IMR-90 (cell line): Measurements from ENCODE around the gene TIE1. TPM values are rescaled to one million over a fixed set of nuclear protein-coding genes. Genes with fewer than 3 reads are reported as not detected.

Source experiments
- ATAC-seq: fragments of 200-7000 bp; cut with Tn5 transposase; 2 replicates; pipeline ENCODE4 v1.9.1; 2020; ENCODE audit warnings: low read depth, mild to moderate bottlenecking, moderate library complexity
- BruUV-seq: library from RNA; stranded (reverse); fragments of 400-500 nt; replicated peaks from 2 replicates; lab custom pipeline; 2021; lab: Mats Ljungman, UMichigan
- CTCF ChIA-PET: fragments of 300-600 bp; formaldehyde crosslinking; extraction: SDS; loops from one replicate; lab custom pipeline; 2021; ENCODE audit warnings: antibody characterized with exemption; lab: Yijun Ruan, JAX
- POLR2A ChIA-PET: fragments of 300-600 bp; sonication (Branson Sonifier 250); formaldehyde crosslinking; loops from one replicate; lab custom pipeline; 2022; ENCODE audit warnings: antibody characterized with exemption; ENCODE audit not compliant: unreplicated experiment; lab: Charles Lee
- DNase-seq: peaks from one replicate; pipeline ENCODE4 v3.0.0; 2013
- H2AFZ ChIP-seq: replicated peaks from 2 replicates; pipeline ENCODE3; 2013; ENCODE audit warnings: low read length, mild to moderate bottlenecking; ENCODE audit not compliant: poor library complexity
- H2AK5ac ChIP-seq: 2 replicates; pipeline ENCODE4 v1.6.1; 2013; ENCODE audit warnings: low read depth, low read length, inconsistent platforms
- H2AK9ac ChIP-seq: replicated peaks from 2 replicates; pipeline ENCODE3; 2013; ENCODE audit warnings: mild to moderate bottlenecking, low read depth, low read length, moderate library complexity; ENCODE audit not compliant: poor library complexity
- H2BK120ac ChIP-seq: 2 replicates; pipeline ENCODE4 v1.6.1; 2013; ENCODE audit warnings: low read depth, low read length, inconsistent platforms
- H2BK15ac ChIP-seq: 3 replicates; pipeline ENCODE4 v1.6.1; 2013; ENCODE audit warnings: low read depth, low read length, inconsistent platforms
- H2BK20ac ChIP-seq: 2 replicates; pipeline ENCODE4 v1.6.1; 2013; ENCODE audit warnings: low read depth, mild to moderate bottlenecking, inconsistent platforms, low read length, moderate library complexity
- H2BK5ac ChIP-seq: 2 replicates; pipeline ENCODE4 v1.6.1; 2013; ENCODE audit warnings: mild to moderate bottlenecking, low read depth, low read length, inconsistent platforms; ENCODE audit not compliant: poor library complexity, severe bottlenecking
- H3K14ac ChIP-seq: replicated peaks from 2 replicates; pipeline ENCODE4 v1.6.1; 2013; ENCODE audit warnings: low read depth, low read length, inconsistent platforms
- H3K18ac ChIP-seq: 2 replicates; pipeline ENCODE4 v1.6.1; 2013; ENCODE audit warnings: low read depth, low read length, control low read depth
- H3K23ac ChIP-seq: 2 replicates; pipeline ENCODE4 v1.6.1; 2013; ENCODE audit warnings: low read depth, low read length, inconsistent platforms
- H3K27ac ChIP-seq: 2 replicates; pipeline ENCODE4 v1.5.1; 2013; ENCODE audit warnings: mild to moderate bottlenecking, control low read depth, low read length; ENCODE audit not compliant: insufficient read depth
- H3K27me3 ChIP-seq: 2 replicates; pipeline ENCODE4 v1.6.1; 2013; ENCODE audit warnings: low read length; ENCODE audit not compliant: control insufficient read depth, insufficient read depth
- H3K36me3 ChIP-seq: 2 replicates; pipeline ENCODE4 v1.6.1; 2013; ENCODE audit warnings: low read length, mixed read lengths; ENCODE audit not compliant: control insufficient read depth, insufficient read depth
- H3K4ac ChIP-seq: 2 replicates; pipeline ENCODE4 v1.6.1; 2013; ENCODE audit warnings: low read depth, low read length, inconsistent platforms
- H3K4me1 ChIP-seq: 2 replicates; pipeline ENCODE4 v1.6.1; 2013; ENCODE audit warnings: low read length, mixed read lengths; ENCODE audit not compliant: control insufficient read depth, insufficient read depth
- H3K4me2 ChIP-seq: 2 replicates; pipeline ENCODE4 v1.6.1; 2013; ENCODE audit warnings: low read depth, mild to moderate bottlenecking, control low read depth, low read length, moderate library complexity
- H3K4me3 ChIP-seq: 2 replicates; pipeline ENCODE4 v1.5.1; 2013; ENCODE audit warnings: low read depth, mild to moderate bottlenecking, control low read depth, low read length, moderate library complexity; ENCODE audit not compliant: insufficient read depth
- H3K56ac ChIP-seq: 2 replicates; pipeline ENCODE4 v1.6.1; 2013; ENCODE audit warnings: low read length, inconsistent platforms; ENCODE audit not compliant: insufficient read depth; ENCODE audit errors: extremely low read depth
- H3K79me1 ChIP-seq, 2 experiments: 2 replicates each; pipeline ENCODE4 v1.6.1; 2013; ENCODE audit warnings: low read length in 2 of 2, inconsistent platforms in 1 of 2, low read depth in 1 of 2
- H3K9ac ChIP-seq: 2 replicates; pipeline ENCODE4 v1.6.1; 2013; ENCODE audit warnings: low read depth, low read length, control low read depth
- H3K9me1 ChIP-seq: 2 replicates; pipeline ENCODE4 v1.6.1; 2013; ENCODE audit warnings: low read length, inconsistent platforms; ENCODE audit not compliant: insufficient read depth
- H3K9me3 ChIP-seq: 2 replicates; pipeline ENCODE4 v1.6.1; 2013; ENCODE audit warnings: low read length; ENCODE audit not compliant: control insufficient read depth, insufficient read depth
- H4K20me1 ChIP-seq: 2 replicates; pipeline ENCODE4 v1.6.1; 2013; ENCODE audit warnings: low read length, inconsistent platforms; ENCODE audit not compliant: insufficient read depth
- H4K5ac ChIP-seq: 2 replicates; pipeline ENCODE4 v1.6.1; 2013; ENCODE audit warnings: mild to moderate bottlenecking, low read depth, low read length, control low read depth
- H4K8ac ChIP-seq, 2 experiments: 2 replicates each; pipeline ENCODE4 v1.6.1; 2013; ENCODE audit warnings: low read depth in 2 of 2, low read length in 2 of 2, control low read depth in 1 of 2, inconsistent platforms in 1 of 2
- H4K91ac ChIP-seq: 2 replicates; pipeline ENCODE4 v1.6.1; 2013; ENCODE audit warnings: low read depth, low read length, inconsistent platforms; ENCODE audit not compliant: insufficient read depth
- BHLHE40 ChIP-seq: fragments of 150-350 bp; IDR thresholded peaks from 2 replicates; pipeline ENCODE4 v1.6.1; 2016; ENCODE audit warnings: mild to moderate bottlenecking, low read depth, low read length
- CEBPB ChIP-seq: IDR thresholded peaks from 2 replicates; pipeline ENCODE4 v1.6.1; 2012; ENCODE audit warnings: low read depth, low read length, improper control_type of control experiment
- MAFK ChIP-seq: IDR thresholded peaks from 2 replicates; pipeline ENCODE4 v1.6.1; 2012; ENCODE audit warnings: low read depth, low read length, improper control_type of control experiment
- POLR2A ChIP-seq: IDR thresholded peaks from 2 replicates; pipeline ENCODE4 v1.6.1; 2012; ENCODE audit warnings: mild to moderate bottlenecking, low read depth, low read length
- RCOR1 ChIP-seq: IDR thresholded peaks from 2 replicates; pipeline ENCODE4 v1.6.1; 2012; ENCODE audit warnings: mild to moderate bottlenecking, low read length, improper control_type of control experiment; ENCODE audit not compliant: insufficient replicate concordance
- SMC3 ChIP-seq: fragments of 150-350 bp; IDR thresholded peaks from 2 replicates; pipeline ENCODE4 v1.6.1; 2016; ENCODE audit warnings: low read depth, mild to moderate bottlenecking, antibody characterized with exemption, low read length, moderate library complexity
- WGBS, 2 experiments: methylation state at CpG; one replicate each; pipeline versions ENCODE4 v1.1.5 to v1.1.7; 2013; ENCODE audit warnings: missing lambda C conversion rate in 2 of 2; ENCODE audit not compliant: insufficient read length in 1 of 2; ENCODE audit errors: extremely low coverage in 2 of 2; 5-methylcytosine and 5-hydroxymethylcytosine counted together
- dilution Hi-C: fragments of 300-500 bp; cut with HindIII; formaldehyde crosslinking; loops from one replicate; pipeline ENCODE4 v1.14.3; 2018; ENCODE audit warnings: low sequenced_read_pairs; ENCODE audit not compliant: unreplicated experiment
- in situ Hi-C: fragments of 300-500 bp; cut with MboI; formaldehyde crosslinking; loops from 3 replicates; pipeline ENCODE4 v1.14.3; 2019; ENCODE audit warnings: low sequenced_read_pairs, inconsistent platforms, mixed read lengths
- intact Hi-C: fragments of 100-400 bp; cut with micrococcal nuclease; formaldehyde crosslinking; loops from 2 replicates; pipeline ENCODE4 v1.10.0; 2022
- polyA plus RNA-seq, 3 experiments: library from polyadenylated mRNA; depleted of rRNA; stranded (reverse); fragments of >200 nt; gene quantifications; 2 replicates each; pipeline ENCODE4 v1.2.3, GENCODE V29; 2012; ENCODE audit warnings: low replicate concordance in 1 of 3
- total RNA-seq: library from RNA; depleted of rRNA; stranded (reverse); fragments of >200 nt; gene quantifications from 2 replicates; pipeline ENCODE4 v1.2.3, GENCODE V29; 2012
- TF ChIP-seq, protein P1 (sequence below): fragments of 150-350 bp; IDR thresholded peaks from 2 replicates; pipeline ENCODE4 v1.6.1; 2016; ENCODE audit warnings: low read depth, mild to moderate bottlenecking, low read length, moderate library complexity, borderline replicate concordance
- TF ChIP-seq, protein P2 (sequence below): fragments of 150-350 bp; IDR thresholded peaks from 2 replicates; pipeline ENCODE4 v1.6.1; 2017; ENCODE audit warnings: mild to moderate bottlenecking, antibody characterized with exemption, low read length, low read depth
- TF ChIP-seq, protein P3 (sequence below): conservative IDR thresholded peaks from 2 replicates; pipeline ENCODE4 v1.5.1; 2012; ENCODE audit warnings: mild to moderate bottlenecking, low read depth, low read length, improper control_type of control experiment

TIE1 gene
- total and polyA plus RNA-seq, 2 of the 4 experiments (the other 2 are of a cell fraction), result 2.3 to 7.5 TPM

DNA sequence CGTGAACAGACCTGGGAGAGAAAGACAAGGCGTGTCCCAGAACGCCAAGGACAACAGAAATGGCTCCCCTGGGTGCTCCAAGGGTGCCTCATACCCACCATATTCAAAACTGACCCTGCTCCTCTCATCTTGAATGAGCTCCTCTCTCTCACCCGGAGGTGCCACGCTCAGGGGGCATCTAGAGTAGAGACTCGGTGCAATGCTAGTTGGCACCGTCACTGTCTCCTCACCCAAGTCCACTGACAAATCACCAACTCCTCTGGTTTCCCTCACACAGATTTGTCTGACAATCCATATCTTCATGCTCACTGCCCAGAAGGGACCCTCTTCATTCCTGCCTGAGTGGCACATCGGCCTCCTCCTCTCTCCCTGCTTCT, 26.0 kb upstream of the TIE1 start:
- dilution Hi-C loops (no loop called here), in situ Hi-C loops (no loop called here), intact Hi-C loops (no loop called here)
- peaks cover 12% of the 10 kb centered on the region; the same call in 1 of the 2 replicates for H3K27me3 ChIP-seq
- BruUV-seq, result no TSS peak
- H2AK9ac ChIP-seq, result peak overlapping the region; percentile 1
- H3K18ac ChIP-seq, result no peak overlapping the region
- DNase-seq (no peak), ATAC-seq (no peak)
- peak overlapping the region; percentile 68; the same call in 1 of the 3 replicates for H2BK15ac ChIP-seq
- H3K9ac ChIP-seq, result no peak overlapping the region
- 0 out of 2 replicates have a peak, but pooled peaks cover 3% of the 10 kb centered on the region for H3K4me1 ChIP-seq
- H4K20me1 ChIP-seq, result no peaks in the 10 kb centered on the region
- CTCF ChIA-PET, result no interaction called here
- TF ChIP-seq, protein P1, sequence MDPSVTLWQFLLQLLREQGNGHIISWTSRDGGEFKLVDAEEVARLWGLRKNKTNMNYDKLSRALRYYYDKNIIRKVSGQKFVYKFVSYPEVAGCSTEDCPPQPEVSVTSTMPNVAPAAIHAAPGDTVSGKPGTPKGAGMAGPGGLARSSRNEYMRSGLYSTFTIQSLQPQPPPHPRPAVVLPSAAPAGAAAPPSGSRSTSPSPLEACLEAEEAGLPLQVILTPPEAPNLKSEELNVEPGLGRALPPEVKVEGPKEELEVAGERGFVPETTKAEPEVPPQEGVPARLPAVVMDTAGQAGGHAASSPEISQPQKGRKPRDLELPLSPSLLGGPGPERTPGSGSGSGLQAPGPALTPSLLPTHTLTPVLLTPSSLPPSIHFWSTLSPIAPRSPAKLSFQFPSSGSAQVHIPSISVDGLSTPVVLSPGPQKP, result no peak
- TF ChIP-seq BHLHE40 (no peak), CEBPB (no peak), SMC3 (no peak), RCOR1 (no peak), MAFK (no peak), POLR2A (no peak)
- TF ChIP-seq, protein P2, sequence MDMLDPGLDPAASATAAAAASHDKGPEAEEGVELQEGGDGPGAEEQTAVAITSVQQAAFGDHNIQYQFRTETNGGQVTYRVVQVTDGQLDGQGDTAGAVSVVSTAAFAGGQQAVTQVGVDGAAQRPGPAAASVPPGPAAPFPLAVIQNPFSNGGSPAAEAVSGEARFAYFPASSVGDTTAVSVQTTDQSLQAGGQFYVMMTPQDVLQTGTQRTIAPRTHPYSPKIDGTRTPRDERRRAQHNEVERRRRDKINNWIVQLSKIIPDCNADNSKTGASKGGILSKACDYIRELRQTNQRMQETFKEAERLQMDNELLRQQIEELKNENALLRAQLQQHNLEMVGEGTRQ, result no peak
- TF ChIP-seq, protein P3, sequence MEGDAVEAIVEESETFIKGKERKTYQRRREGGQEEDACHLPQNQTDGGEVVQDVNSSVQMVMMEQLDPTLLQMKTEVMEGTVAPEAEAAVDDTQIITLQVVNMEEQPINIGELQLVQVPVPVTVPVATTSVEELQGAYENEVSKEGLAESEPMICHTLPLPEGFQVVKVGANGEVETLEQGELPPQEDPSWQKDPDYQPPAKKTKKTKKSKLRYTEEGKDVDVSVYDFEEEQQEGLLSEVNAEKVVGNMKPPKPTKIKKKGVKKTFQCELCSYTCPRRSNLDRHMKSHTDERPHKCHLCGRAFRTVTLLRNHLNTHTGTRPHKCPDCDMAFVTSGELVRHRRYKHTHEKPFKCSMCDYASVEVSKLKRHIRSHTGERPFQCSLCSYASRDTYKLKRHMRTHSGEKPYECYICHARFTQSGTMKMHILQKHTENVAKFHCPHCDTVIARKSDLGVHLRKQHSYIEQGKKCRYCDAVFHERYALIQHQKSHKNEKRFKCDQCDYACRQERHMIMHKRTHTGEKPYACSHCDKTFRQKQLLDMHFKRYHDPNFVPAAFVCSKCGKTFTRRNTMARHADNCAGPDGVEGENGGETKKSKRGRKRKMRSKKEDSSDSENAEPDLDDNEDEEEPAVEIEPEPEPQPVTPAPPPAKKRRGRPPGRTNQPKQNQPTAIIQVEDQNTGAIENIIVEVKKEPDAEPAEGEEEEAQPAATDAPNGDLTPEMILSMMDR, result no peak
- POLR2A ChIA-PET, result no interaction called here
- no peak overlapping the region for H3K27ac ChIP-seq
- H4K91ac ChIP-seq, result peak overlapping the region; percentile 23; the same call in 1 of the 2 replicates
- peak overlapping the region; percentile 92 to 96 for H4K8ac ChIP-seq
- no peak overlapping the region for H2BK5ac ChIP-seq
- H3K36me3 ChIP-seq, result no peaks in the 10 kb centered on the region
- no peak overlapping the region for H3K4me2 ChIP-seq
- peak overlapping the region; percentile 1; the same call in 1 of the 2 replicates for H3K4ac ChIP-seq
- no peak overlapping the region for H2AK5ac ChIP-seq
- H3K4me3 ChIP-seq, result no peak overlapping the region
- no peak overlapping the region for H2BK20ac ChIP-seq
- H3K14ac ChIP-seq, result peak overlapping the region; percentile 54
- H2BK120ac ChIP-seq, result peak overlapping the region; percentile 63; the same call in 1 of the 2 replicates
- no peaks in the 10 kb centered on the region; the same call in 1 of the 2 replicates for H3K9me1 ChIP-seq
- H3K9me3 ChIP-seq, result no peaks in the 10 kb centered on the region
- H3K79me1 ChIP-seq, result no peaks in the 10 kb centered on the region
- H2AFZ ChIP-seq, result peak overlapping the region; percentile 88
- 85% methylated on average over 3 of the region's 8 CpGs; no CpG with 5 or more reads in 1 of the 2 experiments for WGBS, 2 experiments
- H3K23ac ChIP-seq, result no peak overlapping the region
- H3K56ac ChIP-seq, result no peak overlapping the region
- peak overlapping the region; percentile 57; the same call in 1 of the 2 replicates for H4K5ac ChIP-seq
